SK-N-MC (cell line): ENCODE measurements around the gene UIMC1.
"Not testable (repeated sequence)": the region's sequence is repeated elsewhere in the genome, so short reads cannot be mapped to it uniquely, and the experiment has no call there.

Source experiments
- DNase-seq: peaks from one replicate; pipeline ENCODE4 v3.0.0-alpha.2; 2011; ENCODE audit warnings: low read depth, low spot score
- H3K27ac ChIP-seq: fragments of 200-600 bp; sonication (generic); 2 replicates; pipeline ENCODE4 v1.5.1; 2016; ENCODE audit warnings: mixed run types
- H3K36me3 ChIP-seq: fragments of 200-600 bp; sonication (generic); 2 replicates; pipeline ENCODE4 v1.6.1; 2017; ENCODE audit warnings: antibody characterized with exemption, low read length, mixed read lengths; ENCODE audit not compliant: insufficient read depth
- H3K4me3 ChIP-seq: fragments of 200-600 bp; sonication (generic); 2 replicates; pipeline ENCODE4 v1.5.1; 2016
- H3K9ac ChIP-seq: fragments of 200-600 bp; sonication (generic); 2 replicates; pipeline ENCODE4 v1.8.0; 2017; ENCODE audit warnings: mixed run types, mixed read lengths; ENCODE audit not compliant: insufficient read length
- H3K9me3 ChIP-seq: fragments of 200-600 bp; sonication (generic); 2 replicates; pipeline ENCODE4 v1.6.1; 2017; ENCODE audit warnings: low read depth, mild to moderate bottlenecking, antibody characterized with exemption, low read length, moderate library complexity, mixed read lengths
- EZH2 ChIP-seq: fragments of 200-600 bp; sonication (generic); IDR thresholded peaks from one replicate; pipeline ENCODE4 v1.6.1; 2017; ENCODE audit warnings: antibody characterized with exemption
- FOXP2 ChIP-seq: optimal IDR thresholded peaks from 2 replicates; pipeline ENCODE3; 2011; ENCODE audit warnings: mild to moderate bottlenecking, moderate library complexity; ENCODE audit not compliant: insufficient read depth; ENCODE audit errors: extremely low read length, control extremely low read depth
- POLR2AphosphoS5 ChIP-seq: IDR thresholded peaks from 2 replicates; pipeline ENCODE4 v1.6.1; 2012; ENCODE audit warnings: mild to moderate bottlenecking, low read depth, low read length, borderline replicate concordance

Gene UIMC1

DNA sequence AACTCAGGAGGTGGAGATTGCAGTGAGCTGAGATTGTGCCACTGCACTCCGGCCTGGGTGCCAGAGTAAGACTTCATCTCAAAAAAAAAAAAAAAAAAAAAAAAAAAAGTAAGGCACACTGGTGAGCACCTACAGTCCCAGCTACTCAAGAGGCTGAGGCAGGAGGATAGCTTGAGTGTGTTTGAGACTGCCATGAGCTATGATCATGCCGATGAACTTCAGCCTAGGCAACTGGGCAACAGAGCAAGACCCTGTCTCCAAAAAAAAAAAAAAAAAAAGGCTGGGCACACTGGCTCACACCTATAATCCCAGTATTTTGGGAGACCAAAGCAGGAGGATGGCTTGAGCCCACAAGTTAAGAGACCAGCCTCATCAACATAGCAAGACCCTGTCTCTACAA is 20.3 kb downstream of the UIMC1 start:
- peaks cover 11% of the 10 kb centered on the region; the same call in 1 of the 2 replicates for H3K36me3 ChIP-seq
- no peak overlapping the region for H3K27ac ChIP-seq
- H3K9me3 ChIP-seq, result no peaks in the 10 kb centered on the region
- DNase-seq, result no peak
- no peak overlapping the region for H3K9ac ChIP-seq
- TF ChIP-seq EZH2, result no peak
- no peak for TF ChIP-seq POLR2AphosphoS5
- H3K4me3 ChIP-seq, result no peak overlapping the region

- H3K9me3 ChIP-seq, result no peaks in the 10 kb centered on the region
- H3K9ac ChIP-seq, result no peak overlapping the region
- DNase-seq, result no peak
- H3K4me3 ChIP-seq, result no peak overlapping the region
- no peak overlapping the region for H3K27ac ChIP-seq
- TF ChIP-seq POLR2AphosphoS5 (no peak), EZH2 (no peak), FOXP2 (no peak)
- peaks cover 18% of the 10 kb centered on the region; the same call in 1 of the 2 replicates for H3K36me3 ChIP-seq
Observed at GRCh38 chr5:176985516-176985915, 21.1 kb downstream of the UIMC1 start.

DNA sequence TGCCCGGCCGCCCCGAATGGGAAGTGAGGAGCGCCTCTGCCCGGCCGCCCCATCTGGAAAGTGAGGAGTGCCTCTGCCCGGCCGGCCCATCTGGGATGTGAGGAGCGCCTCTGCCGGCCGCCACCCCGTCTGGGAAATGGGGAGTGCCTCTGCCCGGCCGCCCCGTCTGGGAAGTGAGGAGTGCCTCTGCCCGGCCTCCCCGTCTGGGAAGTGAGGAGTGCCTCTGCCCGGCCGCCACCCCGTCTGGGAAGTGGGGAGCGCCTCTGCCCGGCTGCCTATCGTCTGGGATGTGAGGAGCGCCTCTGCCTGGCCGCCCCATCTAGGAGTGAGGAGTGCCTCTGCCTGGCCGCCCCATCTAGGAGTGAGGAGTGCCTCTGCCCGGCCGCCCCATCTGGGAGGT is 22.4 kb downstream of the UIMC1 start:
- H3K9ac ChIP-seq, H3K9me3 ChIP-seq: not testable (repeated sequence)

GRCh38 chr5:176983593-176983992 is 23.0 kb downstream of the UIMC1 start:
- not testable (repeated sequence) for H3K27ac ChIP-seq, DNase-seq
- H3K36me3 ChIP-seq, result peaks cover 36% of the 10 kb centered on the region

More for the DNA sequence above, 22.4 kb downstream of the UIMC1 start:
- H3K36me3 ChIP-seq, result peaks cover 30% of the 10 kb centered on the region
- DNase-seq, H3K4me3 ChIP-seq, H3K27ac ChIP-seq: not testable (repeated sequence)

DNA sequence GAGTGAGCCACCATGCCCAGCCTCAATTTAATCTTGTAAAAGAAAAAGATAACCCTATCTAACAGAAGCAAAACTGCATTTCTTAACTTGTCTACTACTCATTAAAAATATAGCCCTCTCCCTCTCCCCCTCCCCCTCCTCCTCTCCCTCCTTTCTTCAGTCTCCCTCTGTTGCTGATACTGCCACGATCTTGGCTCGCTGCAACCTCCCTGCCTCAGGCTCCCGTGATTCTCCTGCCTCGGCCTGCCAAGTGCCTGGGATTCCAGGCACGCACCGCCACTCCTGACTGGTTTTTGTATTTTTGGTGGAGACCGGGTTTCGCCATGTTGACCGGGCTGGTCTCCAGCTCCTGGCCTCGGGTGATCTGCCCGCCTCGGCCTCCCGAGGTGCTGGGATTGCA is 23.5 kb downstream of the UIMC1 start:
- peaks cover 36% of the 10 kb centered on the region for H3K36me3 ChIP-seq
- H3K9ac ChIP-seq, DNase-seq, H3K4me3 ChIP-seq, H3K27ac ChIP-seq, H3K9me3 ChIP-seq: not testable (repeated sequence)

More at GRCh38 chr5:176983593-176983992, 23.0 kb downstream of the UIMC1 start:
- H3K9ac ChIP-seq, H3K4me3 ChIP-seq, H3K9me3 ChIP-seq: not testable (repeated sequence)

GRCh38 chr5:176980818-176981217 is 25.8 kb downstream of the UIMC1 start:
- no peak for DNase-seq
- TF ChIP-seq FOXP2 (no peak), EZH2 (no peak), POLR2AphosphoS5 (no peak)
- no peak overlapping the region for H3K9ac ChIP-seq
- peaks cover 32% of the 10 kb centered on the region for H3K36me3 ChIP-seq
- H3K27ac ChIP-seq, result no peak overlapping the region
- no peaks in the 10 kb centered on the region for H3K9me3 ChIP-seq
- H3K4me3 ChIP-seq, result no peak overlapping the region

DNA sequence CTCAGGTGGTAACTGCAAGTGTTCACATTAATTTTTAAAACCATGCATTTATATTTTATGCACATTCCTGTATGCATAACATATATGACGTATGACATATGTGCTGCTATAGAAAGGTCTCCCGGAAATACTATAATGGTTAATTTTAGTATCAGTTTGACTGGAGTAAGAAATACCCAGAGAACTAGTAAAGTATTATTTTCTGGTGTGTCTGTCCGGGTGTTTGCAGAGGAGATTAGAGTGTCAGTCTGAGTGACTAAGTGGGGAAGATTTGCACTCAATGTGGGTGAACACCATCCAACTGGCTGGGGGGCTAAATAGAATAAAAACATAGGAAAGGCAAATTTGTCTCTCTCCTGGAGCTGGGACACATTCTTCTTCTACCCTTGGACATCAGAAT is 26.9 kb downstream of the UIMC1 start:
- no peak overlapping the region for H3K4me3 ChIP-seq
- H3K9ac ChIP-seq, result no peak overlapping the region
- no peaks in the 10 kb centered on the region for H3K9me3 ChIP-seq
- TF ChIP-seq EZH2 (no peak), FOXP2 (no peak), POLR2AphosphoS5 (no peak)
- no peak overlapping the region for H3K27ac ChIP-seq
- peaks cover 41% of the 10 kb centered on the region for H3K36me3 ChIP-seq
- no peak for DNase-seq

GRCh38 chr5:176965633-176966032 is 40.9 kb downstream of the UIMC1 start:
- Histone ChIP-seq H3K9me3 (no peaks in the 10 kb centered on the region), H3K36me3 (peaks cover 44% of the 10 kb centered on the region), H3K27ac (no peak overlapping the region; the same call in 1 of the 2 replicates), H3K4me3 (no peak overlapping the region), H3K9ac (no peak overlapping the region)
- TF ChIP-seq FOXP2 (no peak), POLR2AphosphoS5 (no peak), EZH2 (no peak)
- DNase-seq, result no peak

- TF ChIP-seq POLR2AphosphoS5, result no peak
- TF ChIP-seq FOXP2, result no peak
- TF ChIP-seq EZH2, result no peak
- peak; percentile 20 for DNase-seq
- peaks cover 19% of the 10 kb centered on the region for H3K36me3 ChIP-seq
Observed at GRCh38 chr5:176959051-176959450, 47.5 kb downstream of the UIMC1 start.

DNA sequence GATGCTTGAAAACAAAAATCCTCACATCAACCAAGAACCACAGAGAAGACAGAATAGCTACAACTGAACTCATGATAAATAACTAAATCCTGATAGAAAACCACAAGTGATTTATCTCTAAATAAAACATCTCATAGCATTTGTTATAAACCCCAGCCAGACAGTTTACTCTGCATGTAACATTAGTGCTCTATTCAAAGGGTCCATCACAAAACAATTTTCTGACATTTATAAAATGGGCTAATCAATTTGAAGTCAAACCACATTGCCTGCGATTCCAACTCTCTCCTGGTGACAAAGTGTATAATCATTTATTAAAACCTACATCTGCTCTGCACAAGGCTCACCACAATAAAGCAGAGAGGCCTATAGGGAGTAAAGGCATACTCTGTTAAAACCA is 49.8 kb downstream of the UIMC1 start:
- H3K36me3 ChIP-seq, result peaks cover 33% of the 10 kb centered on the region
- DNase-seq, result no peak
- TF ChIP-seq FOXP2 (no peak), EZH2 (no peak), POLR2AphosphoS5 (no peak)
- no peak overlapping the region for H3K4me3 ChIP-seq
- no peaks in the 10 kb centered on the region for H3K9me3 ChIP-seq
- no peak overlapping the region for H3K9ac ChIP-seq
- no peak overlapping the region for H3K27ac ChIP-seq

More at GRCh38 chr5:176959051-176959450, 47.5 kb downstream of the UIMC1 start:
- Histone ChIP-seq H3K4me3 (no peak overlapping the region), H3K9me3 (no peaks in the 10 kb centered on the region), H3K9ac (no peak overlapping the region), H3K27ac (no peak overlapping the region)
